GM12864 (cell line): ENCODE measurements around the gene DNAJB9.
A peak's percentile ranks its signal among the peaks of the same experiment; 100 is the strongest.

Source experiments
- DNase-seq: peaks from one replicate; pipeline ENCODE4 v3.0.0-alpha.2; 2011; ENCODE audit warnings: low read depth
- H3K4me3 ChIP-seq: 2 replicates; pipeline ENCODE4 v1.5.1; 2011; ENCODE audit warnings: mild to moderate bottlenecking, low read depth, low read length, control low read depth
- TF ChIP-seq, protein P1 (sequence below): IDR thresholded peaks from 2 replicates; pipeline ENCODE4 v1.5.1; 2011; ENCODE audit warnings: low read depth, mild to moderate bottlenecking, moderate library complexity, low read length, control low read depth, inconsistent platforms; ENCODE audit errors: missing control alignments

The DNAJB9 gene

DNA sequence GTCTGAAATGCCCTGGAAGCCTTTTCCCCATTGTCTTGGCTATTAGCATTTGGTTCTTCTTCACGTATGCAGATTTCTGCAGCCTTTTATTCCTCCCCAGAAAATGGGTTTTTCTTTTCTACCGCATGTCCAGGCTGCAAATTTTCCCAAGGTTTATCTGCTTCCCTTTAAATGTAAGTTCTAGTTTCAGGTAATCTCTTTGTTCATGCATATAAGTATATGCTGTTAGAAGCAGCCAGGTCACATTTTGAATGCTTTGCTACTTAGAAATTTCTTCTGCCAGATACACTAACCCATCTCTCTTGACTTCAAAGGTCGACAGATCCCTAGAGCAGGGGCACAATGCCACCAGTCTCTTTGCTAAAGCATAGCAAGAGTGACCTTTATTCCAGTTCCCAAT lies 12.5 kb upstream of the DNAJB9 start:
- DNase-seq: no peak
- TF ChIP-seq, protein P1, sequence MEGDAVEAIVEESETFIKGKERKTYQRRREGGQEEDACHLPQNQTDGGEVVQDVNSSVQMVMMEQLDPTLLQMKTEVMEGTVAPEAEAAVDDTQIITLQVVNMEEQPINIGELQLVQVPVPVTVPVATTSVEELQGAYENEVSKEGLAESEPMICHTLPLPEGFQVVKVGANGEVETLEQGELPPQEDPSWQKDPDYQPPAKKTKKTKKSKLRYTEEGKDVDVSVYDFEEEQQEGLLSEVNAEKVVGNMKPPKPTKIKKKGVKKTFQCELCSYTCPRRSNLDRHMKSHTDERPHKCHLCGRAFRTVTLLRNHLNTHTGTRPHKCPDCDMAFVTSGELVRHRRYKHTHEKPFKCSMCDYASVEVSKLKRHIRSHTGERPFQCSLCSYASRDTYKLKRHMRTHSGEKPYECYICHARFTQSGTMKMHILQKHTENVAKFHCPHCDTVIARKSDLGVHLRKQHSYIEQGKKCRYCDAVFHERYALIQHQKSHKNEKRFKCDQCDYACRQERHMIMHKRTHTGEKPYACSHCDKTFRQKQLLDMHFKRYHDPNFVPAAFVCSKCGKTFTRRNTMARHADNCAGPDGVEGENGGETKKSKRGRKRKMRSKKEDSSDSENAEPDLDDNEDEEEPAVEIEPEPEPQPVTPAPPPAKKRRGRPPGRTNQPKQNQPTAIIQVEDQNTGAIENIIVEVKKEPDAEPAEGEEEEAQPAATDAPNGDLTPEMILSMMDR: no peak
- no peak overlapping the region for H3K4me3 ChIP-seq

DNA sequence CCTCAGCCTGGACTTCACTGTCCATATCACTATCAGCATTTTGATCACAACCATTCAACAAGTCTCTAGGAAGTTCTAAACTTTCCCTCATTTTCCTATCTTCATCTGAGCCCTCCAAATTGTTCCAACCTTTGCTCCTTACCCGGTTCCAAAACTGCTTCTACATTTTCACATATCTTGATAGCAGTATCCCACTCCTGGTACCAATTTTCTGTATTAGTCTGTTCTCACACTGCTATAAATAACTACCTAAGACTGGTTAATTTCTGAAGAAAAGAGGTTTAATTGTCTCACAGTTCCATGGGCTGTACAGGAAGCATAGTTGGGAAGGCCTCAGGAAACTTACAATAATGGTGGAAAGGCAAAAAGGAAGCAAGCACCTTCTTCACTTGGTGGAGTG lies 12.1 kb upstream of the DNAJB9 start:
- no peak for DNase-seq

DNA sequence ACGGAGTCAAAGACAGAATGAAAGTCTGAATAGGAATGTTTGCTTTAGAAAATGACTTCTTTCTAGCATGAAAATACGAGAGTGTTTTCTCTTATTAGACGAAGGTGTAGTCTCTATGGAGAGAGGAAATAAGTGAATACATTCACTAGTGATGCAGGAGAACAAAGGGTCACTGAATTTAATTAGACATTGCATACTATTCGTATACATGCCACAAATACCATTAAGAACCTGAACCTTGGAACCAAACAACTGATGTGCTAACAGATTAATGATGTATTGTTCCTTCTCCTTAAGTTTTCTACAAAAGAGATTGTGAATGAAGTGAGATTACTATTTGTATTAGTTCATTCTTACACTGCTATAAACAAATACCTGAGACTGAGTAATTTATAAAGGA lies 10.4 kb upstream of the DNAJB9 start:
- DNase-seq: no peak
- no peak overlapping the region for H3K4me3 ChIP-seq
- TF ChIP-seq, protein P1: no peak

More for the DNA sequence above, 12.1 kb upstream of the DNAJB9 start:
- TF ChIP-seq, protein P1: no peak
- no peak overlapping the region for H3K4me3 ChIP-seq

DNA sequence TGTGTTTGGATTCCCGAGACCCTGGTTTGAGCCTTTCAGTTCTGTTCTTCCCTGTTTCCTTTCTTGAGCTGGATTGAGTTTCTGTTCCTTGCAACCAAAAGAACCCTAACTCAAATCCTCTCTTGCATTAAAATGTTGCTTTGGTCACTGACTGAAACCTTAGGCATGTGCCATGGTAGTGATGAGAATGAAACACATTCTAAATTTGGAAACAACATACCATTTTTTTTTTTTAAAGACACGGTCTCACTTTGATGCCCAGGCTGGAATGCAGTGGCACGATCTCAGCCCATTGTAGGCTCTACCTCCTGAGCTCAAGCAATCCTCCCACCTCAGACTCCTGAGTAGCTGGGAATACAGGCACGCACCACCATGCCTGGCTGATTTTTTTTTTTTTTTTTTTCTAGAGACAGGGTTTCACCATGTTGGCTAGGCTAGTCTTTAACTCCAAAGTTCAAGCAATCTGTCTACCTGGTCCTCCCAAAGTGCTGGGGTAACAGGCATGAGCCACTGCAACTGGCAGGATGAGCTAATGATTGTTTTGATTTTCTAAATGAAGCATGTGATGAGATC lies 8.5 kb upstream of the DNAJB9 start:
- H3K4me3 ChIP-seq: no peak overlapping the region
- TF ChIP-seq, protein P1: no peak
- no peak for DNase-seq

DNA sequence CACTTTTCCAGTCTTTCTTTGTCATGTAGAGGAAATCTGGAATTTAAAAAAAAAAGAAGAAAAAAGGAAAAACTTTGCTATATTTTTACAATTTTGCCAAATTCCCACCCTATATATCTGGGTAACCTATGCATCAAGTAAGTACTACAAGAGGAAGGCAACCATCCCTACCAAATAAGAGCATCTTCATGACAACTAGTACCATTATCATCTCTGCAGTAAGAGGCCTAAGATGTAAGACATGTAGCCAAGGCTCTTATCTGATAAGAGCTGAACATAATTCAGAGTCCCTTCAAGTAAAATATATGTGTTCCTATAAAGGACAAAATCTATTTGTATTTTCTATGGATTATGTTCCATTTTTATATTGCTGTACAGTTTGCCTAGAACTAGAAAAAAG lies 3.7 kb upstream of the DNAJB9 start:
- H3K4me3 ChIP-seq: no peak overlapping the region
- no peak for DNase-seq
- TF ChIP-seq, protein P1: no peak

DNA sequence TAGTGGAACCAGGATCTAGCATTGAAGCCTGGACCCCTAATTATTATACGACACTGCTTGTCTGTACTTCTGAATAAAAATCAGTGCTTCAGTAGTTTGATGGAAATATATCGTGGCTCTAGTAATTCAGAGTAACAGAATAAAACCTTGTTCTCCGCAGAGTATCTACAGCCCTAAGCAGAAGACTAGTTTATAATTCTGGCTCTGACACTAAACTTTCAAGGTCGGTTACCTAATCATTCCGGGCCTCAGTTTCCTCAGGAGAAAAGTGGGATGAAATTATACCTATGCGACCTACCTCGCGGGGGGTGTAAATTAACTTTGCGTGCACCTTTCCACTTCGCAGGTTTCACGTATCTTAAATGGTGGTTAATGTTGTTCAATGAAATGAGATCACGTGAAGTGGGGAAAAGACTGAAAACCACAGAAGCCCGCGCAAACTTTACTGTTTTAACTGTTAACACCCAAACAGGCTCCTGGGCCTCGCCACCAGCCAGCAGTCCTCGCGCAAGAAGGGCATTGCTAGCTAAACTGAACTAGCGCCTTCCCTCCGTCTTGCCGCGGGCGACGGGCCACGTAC lies 783 bp upstream of the DNAJB9 start:
- peak overlapping the region; percentile 87 for H3K4me3 ChIP-seq
- TF ChIP-seq, protein P1: no peak
- DNase-seq: no peak
